K562 (cell line): Measurements from ENCODE around the gene INSIG1. TPM values are rescaled to one million over a fixed set of nuclear protein-coding genes. Genes with fewer than 3 reads are reported as not detected.

Experiments
- ARNT ChIP-seq, 2 experiments: fragments of 450-650 bp; IDR thresholded peaks; 2 replicates each; pipeline ENCODE4 v1.6.1; 2016; ENCODE audit warnings: mild to moderate bottlenecking in 1 of 2
- CAMTA2 ChIP-seq: fragments of 250-450 bp; sonication (Bioruptor Pico); conservative IDR thresholded peaks from 2 replicates; pipeline ENCODE4 v1.5.1; 2022
- CC2D1A ChIP-seq: fragments of 450-650 bp; IDR thresholded peaks from 2 replicates; pipeline ENCODE4 v1.6.1; 2017; ENCODE audit warnings: mild to moderate bottlenecking
- CREB3L1 ChIP-seq: fragments of 450-650 bp; IDR thresholded peaks from 2 replicates; pipeline ENCODE4 v1.6.1; 2014; ENCODE audit warnings: low read depth, mild to moderate bottlenecking, moderate library complexity, borderline replicate concordance
- E2F4 ChIP-seq: sonication (generic); formaldehyde crosslinking; IDR thresholded peaks from 2 replicates; pipeline ENCODE4 v1.8.0; 2022; ENCODE audit warnings: mild to moderate bottlenecking, low read depth, missing genetic modification reagents
- ERF ChIP-seq: fragments of 450-650 bp; formaldehyde crosslinking; IDR thresholded peaks from 2 replicates; pipeline ENCODE4 v1.4.0; 2020; ENCODE audit warnings: mild to moderate bottlenecking, mixed read lengths
- HDAC2 ChIP-seq: fragments of 450-650 bp; IDR thresholded peaks from 2 replicates; pipeline ENCODE4 v1.6.1; 2016; ENCODE audit warnings: mild to moderate bottlenecking
- HDGF ChIP-seq: fragments of 450-650 bp; IDR thresholded peaks from 2 replicates; pipeline ENCODE4 v1.6.1; 2016
- ILK ChIP-seq: fragments of 450-650 bp; IDR thresholded peaks from 2 replicates; pipeline ENCODE4 v1.6.1; 2016; ENCODE audit warnings: missing genetic modification characterization, low read depth, mild to moderate bottlenecking, missing compliant biosample characterization, moderate library complexity, borderline replicate concordance
- KAT7 ChIP-seq: sonication (generic); formaldehyde crosslinking; IDR thresholded peaks from 2 replicates; pipeline ENCODE4 v1.8.0; 2022; ENCODE audit warnings: missing genetic modification reagents, mild to moderate bottlenecking, borderline replicate concordance
- KDM1A ChIP-seq, 2 experiments: fragments of 450-650 bp; IDR thresholded peaks; 2 replicates each; pipeline ENCODE4 v1.6.1; 2016; ENCODE audit warnings: mild to moderate bottlenecking in 2 of 2
- MED1 ChIP-seq: sonication (generic); formaldehyde crosslinking; IDR thresholded peaks from 2 replicates; pipeline ENCODE4 v1.8.1; 2023; ENCODE audit warnings: missing genetic modification reagents, borderline replicate concordance
- RAD21 ChIP-seq, 2 experiments: fragments of 250-450 bp in 1 of 2; fragments of 450-650 bp in 1 of 2; sonication (Bioruptor Pico) in 1 of 2; formaldehyde crosslinking in 1 of 2; IDR thresholded peaks in 1 of 2; conservative IDR thresholded peaks in 1 of 2; 2 replicates each; pipeline versions ENCODE4 v1.4.0 to v1.8.0; 2020 to 2022; ENCODE audit warnings: mild to moderate bottlenecking in 2 of 2, moderate library complexity in 1 of 2
- RFX5 ChIP-seq: IDR thresholded peaks from 2 replicates; pipeline ENCODE4 v1.6.1; 2011; ENCODE audit warnings: low read depth, mild to moderate bottlenecking, improper control_type of control experiment, low read length
- SFPQ ChIP-seq: fragments of 200-400 bp; formaldehyde crosslinking; IDR thresholded peaks from 2 replicates; pipeline ENCODE4 v1.6.1; 2017; ENCODE audit warnings: mild to moderate bottlenecking, low read depth, low read length, moderate library complexity
- SP1 ChIP-seq: sonication (generic); formaldehyde crosslinking; IDR thresholded peaks from 2 replicates; pipeline ENCODE4 v1.8.1; 2022; ENCODE audit warnings: mild to moderate bottlenecking, missing genetic modification reagents
- TAF1 ChIP-seq: IDR thresholded peaks from 2 replicates; pipeline ENCODE4 v1.6.1; 2011; ENCODE audit warnings: mild to moderate bottlenecking, low read length, moderate library complexity; ENCODE audit not compliant: insufficient read depth, control insufficient read depth, severe bottlenecking; ENCODE audit errors: extremely low read depth
- ZBTB9 ChIP-seq: fragments of 450-650 bp; formaldehyde crosslinking; IDR thresholded peaks from 2 replicates; pipeline ENCODE4 v1.4.0; 2020; ENCODE audit warnings: mild to moderate bottlenecking, moderate library complexity
- ZFP30 ChIP-seq: fragments of 250-450 bp; sonication (Bioruptor Pico); IDR thresholded peaks from 2 replicates; pipeline ENCODE4 v1.8.0; 2022; ENCODE audit warnings: moderate library complexity, mild to moderate bottlenecking, inconsistent platforms, borderline replicate concordance
- ZNF253 ChIP-seq: fragments of 250-450 bp; sonication (Bioruptor Pico); conservative IDR thresholded peaks from 2 replicates; pipeline ENCODE4 v1.6.1; 2021; ENCODE audit warnings: mild to moderate bottlenecking
- ZNF511 ChIP-seq: sonication (generic); formaldehyde crosslinking; IDR thresholded peaks from 2 replicates; pipeline ENCODE4 v1.8.0; 2022; ENCODE audit warnings: mild to moderate bottlenecking, missing genetic modification reagents
- ZNF75A ChIP-seq: fragments of 450-650 bp; formaldehyde crosslinking; IDR thresholded peaks from 2 replicates; pipeline ENCODE4 v1.4.0; 2020; ENCODE audit warnings: mild to moderate bottlenecking
- polyA plus RNA-seq, 8 experiments: library from polyadenylated mRNA; depleted of rRNA in 4 of 8; stranded (reverse) in 5 of 8; unstranded in 3 of 8; fragments of >200 nt; fragmentation: Nextera tagmentation in 2 of 8; fragmentation: Illumina TruSeq in 1 of 8; extraction: Ambion mirVana in 2 of 8; extraction: Trizol in 1 of 8; gene quantifications; 2 replicates each; pipeline versions ENCODE4 v1.2.1 to v1.2.3, GENCODE V29; 2011 to 2014; ENCODE audit warnings: inconsistent platforms in 1 of 8, missing spikeins in 1 of 8
- total RNA-seq, 7 experiments: library from RNA; depleted of rRNA in 6 of 7; stranded (reverse); fragments of >200 nt in 6 of 7; fragmentation: Illumina TruSeq in 2 of 7; extraction: Trizol in 2 of 7; gene quantifications; 2 replicates each; pipeline versions ENCODE4 v1.2.1 to v1.2.3, GENCODE V29; 2011 to 2021; ENCODE audit warnings: low replicate concordance in 1 of 7

Gene INSIG1
- total and polyA plus RNA-seq, 9 of the 15 experiments (the other 6 are each of a cell fraction or from before 2014, with no cell fraction given) = 57.1 to 787 (median 238) TPM

- peak; percentile 64; the same call in 1 of the 2 replicates for TF ChIP-seq ZBTB9
- TF ChIP-seq KDM1A (IDR thresholded peaks at IDR 0.05) = no peak
- TF ChIP-seq CC2D1A = no peak
- peak; percentile 83 for TF ChIP-seq HDAC2
- TF ChIP-seq SFPQ = no peak
- TF ChIP-seq ZNF253 = no peak
- no peak for TF ChIP-seq ZFP30
- TF ChIP-seq ZNF75A (CRISPR knock-in tag) = no peak
- TF ChIP-seq SP1 (CRISPR knock-in tag) = peak; percentile 47; the same call in 1 of the 2 replicates
- TF ChIP-seq TAF1 = no peak
- no peak; the same call in 1 of the 2 replicates for TF ChIP-seq HDGF
- no peak for TF ChIP-seq RFX5
- TF ChIP-seq MED1 (CRISPR knock-in tag) = no peak
- TF ChIP-seq KAT7 (CRISPR knock-in tag) = no peak
- TF ChIP-seq ARNT (IDR thresholded peaks at IDR 0.05) = no peak
- TF ChIP-seq E2F4 (CRISPR knock-in tag) = peak; percentile 74; the same call in 1 of the 2 replicates
- TF ChIP-seq ILK (tag) = no peak
- TF ChIP-seq CREB3L1 = peak; percentile 81; the same call in 1 of the 2 replicates
- TF ChIP-seq ERF (CRISPR knock-in tag) = 0 out of 2 replicates have a peak, but pooled peaks have one; percentile 29
- no peak for TF ChIP-seq ZNF511 (CRISPR knock-in tag)
- TF ChIP-seq RAD21 (CRISPR knock-in tag; conservative IDR thresholded peaks at IDR 0.05 in 1 of 2, IDR thresholded peaks at IDR 0.05 in 1 of 2) = peak in 1 of 2 experiments; percentile 1; a peak in 2 of 4 replicates
- TF ChIP-seq CAMTA2 (CRISPR knock-in tag) = 0 out of 2 replicates have a peak, but pooled peaks have one; percentile 9
These were observed 726 bp upstream of the INSIG1 start (continued) for GRCh38 chr7:155296788-155297516.
